Endothelial cell of umbilical vein (primary cell): ENCODE measurements around the gene ZNF664.

ENCODE experiments used
- CTCF ChIP-seq, 2 donors: IDR thresholded peaks; 1 replicate in 1 of 2; 2 replicates in 1 of 2; pipeline ENCODE4 v1.5.1; 2011; ENCODE audit warnings: low read length in 2 of 2, mild to moderate bottlenecking in 2 of 2, moderate library complexity in 2 of 2, control low read depth in 1 of 2, inconsistent platforms in 1 of 2, low read depth in 1 of 2; ENCODE audit not compliant: insufficient read depth in 1 of 2; ENCODE audit errors: extremely low read depth in 1 of 2
- MAX ChIP-seq: IDR thresholded peaks from 2 replicates; pipeline ENCODE4 v1.6.1; 2011; ENCODE audit not compliant: insufficient read depth, insufficient read length
- POLR2A ChIP-seq: IDR thresholded peaks from 2 replicates; pipeline ENCODE4 v1.6.1; 2012; ENCODE audit warnings: low read depth, mild to moderate bottlenecking, control low read depth, low read length
- POLR2AphosphoS5 ChIP-seq: IDR thresholded peaks from 2 replicates; pipeline ENCODE4 v1.6.1; 2012; ENCODE audit warnings: low read depth, mild to moderate bottlenecking, control low read depth, low read length, moderate library complexity; ENCODE audit not compliant: insufficient read depth

GRCh38 chr12:124047045-124047566 lies 74.1 kb downstream of the ZNF664 start:
- no peak for TF ChIP-seq CTCF (IDR thresholded peaks at IDR 0.05; ENCODE audit: extremely low read depth in 1 of 2, insufficient read depth in 1 of 2, low read depth in 1 of 2, low read length in 2 of 2)
- no peak for TF ChIP-seq MAX
- TF ChIP-seq POLR2AphosphoS5, result no peak
- no peak for TF ChIP-seq POLR2A
